Nephron progenitor cell (in vitro differentiated cells): ENCODE results near the gene ADAM12.
A peak's percentile ranks its signal among the peaks of the same experiment; 100 is the strongest.

Experiments used
- DNase-seq: peaks from one replicate; pipeline ENCODE4 v3.0.0; 2021
- H3K27ac Mint-ChIP-seq: 2 replicates; pipeline ENCODE4 v1.8.0; 2021; ENCODE audit warnings: mild to moderate bottlenecking, moderate library complexity, mixed read lengths
- H3K27me3 Mint-ChIP-seq: 2 replicates; pipeline ENCODE4 v1.8.0; 2021; ENCODE audit warnings: mild to moderate bottlenecking, low read depth, mixed read lengths; ENCODE audit not compliant: poor library complexity
- H3K36me3 Mint-ChIP-seq: 2 replicates; pipeline ENCODE4 v1.8.0; 2021; ENCODE audit warnings: low read depth, mixed read lengths
- H3K4me1 Mint-ChIP-seq: 2 replicates; pipeline ENCODE4 v1.8.0; 2021; ENCODE audit warnings: mixed read lengths
- H3K4me3 Mint-ChIP-seq: 2 replicates; pipeline ENCODE4 v1.8.0; 2021; ENCODE audit warnings: mild to moderate bottlenecking, moderate library complexity, mixed read lengths
- H3K9me3 Mint-ChIP-seq: 2 replicates; pipeline ENCODE4 v1.8.0; 2021; ENCODE audit warnings: mild to moderate bottlenecking, moderate library complexity, mixed read lengths
- TF ChIP-seq, protein P1 (sequence below): fragments of 200-600 bp; sonication (generic); IDR thresholded peaks from 2 replicates; pipeline ENCODE4 v1.5.0; 2021; ENCODE audit warnings: antibody characterized with exemption

Gene ADAM12

DNA sequence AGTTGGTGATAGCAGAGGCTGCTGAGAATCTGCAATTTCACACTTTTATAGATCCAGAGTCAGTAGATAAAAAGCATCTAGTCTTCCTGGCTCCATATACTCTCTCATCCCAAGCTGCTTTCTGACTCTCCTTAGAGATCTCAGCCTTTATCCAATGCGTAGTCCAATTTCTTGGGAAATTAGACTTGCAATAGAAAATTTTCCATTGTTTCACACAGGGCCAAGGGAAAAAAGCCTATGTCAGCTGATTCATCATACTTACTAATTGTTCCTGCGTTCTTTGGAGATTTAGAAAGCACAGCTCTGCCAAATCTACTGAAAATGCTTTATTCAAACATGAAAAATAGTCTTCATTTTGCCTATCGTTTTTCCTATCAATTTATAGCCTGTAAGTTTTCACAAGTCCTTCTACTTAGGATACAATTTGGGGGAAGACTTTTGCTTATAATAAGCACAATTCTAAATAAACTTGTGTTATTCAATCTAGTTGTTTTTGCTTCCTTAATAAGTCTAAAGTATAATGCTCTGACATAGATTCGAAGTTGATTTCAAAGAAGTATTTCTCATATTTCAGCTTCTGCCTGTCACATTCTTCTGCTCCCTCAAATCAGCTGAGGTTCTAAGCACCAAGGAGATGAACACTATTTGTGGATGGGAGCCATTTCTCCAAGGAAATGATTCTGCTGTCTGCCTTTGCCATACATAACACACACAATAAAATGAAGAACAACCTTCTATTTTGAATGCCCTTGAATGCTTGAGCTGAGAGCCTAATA, 165.4 kb downstream of the ADAM12 start:
- TF ChIP-seq, protein P1, sequence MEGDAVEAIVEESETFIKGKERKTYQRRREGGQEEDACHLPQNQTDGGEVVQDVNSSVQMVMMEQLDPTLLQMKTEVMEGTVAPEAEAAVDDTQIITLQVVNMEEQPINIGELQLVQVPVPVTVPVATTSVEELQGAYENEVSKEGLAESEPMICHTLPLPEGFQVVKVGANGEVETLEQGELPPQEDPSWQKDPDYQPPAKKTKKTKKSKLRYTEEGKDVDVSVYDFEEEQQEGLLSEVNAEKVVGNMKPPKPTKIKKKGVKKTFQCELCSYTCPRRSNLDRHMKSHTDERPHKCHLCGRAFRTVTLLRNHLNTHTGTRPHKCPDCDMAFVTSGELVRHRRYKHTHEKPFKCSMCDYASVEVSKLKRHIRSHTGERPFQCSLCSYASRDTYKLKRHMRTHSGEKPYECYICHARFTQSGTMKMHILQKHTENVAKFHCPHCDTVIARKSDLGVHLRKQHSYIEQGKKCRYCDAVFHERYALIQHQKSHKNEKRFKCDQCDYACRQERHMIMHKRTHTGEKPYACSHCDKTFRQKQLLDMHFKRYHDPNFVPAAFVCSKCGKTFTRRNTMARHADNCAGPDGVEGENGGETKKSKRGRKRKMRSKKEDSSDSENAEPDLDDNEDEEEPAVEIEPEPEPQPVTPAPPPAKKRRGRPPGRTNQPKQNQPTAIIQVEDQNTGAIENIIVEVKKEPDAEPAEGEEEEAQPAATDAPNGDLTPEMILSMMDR: no peak
- no peak for DNase-seq
- no peaks in the 10 kb centered on the region for H3K9me3 Mint-ChIP-seq
- peaks cover 23% of the 10 kb centered on the region for H3K4me1 Mint-ChIP-seq
- H3K27ac Mint-ChIP-seq: no peak overlapping the region
- peaks cover 4% of the 10 kb centered on the region for H3K27me3 Mint-ChIP-seq
- H3K36me3 Mint-ChIP-seq: no peaks in the 10 kb centered on the region
- no peak overlapping the region for H3K4me3 Mint-ChIP-seq

DNA sequence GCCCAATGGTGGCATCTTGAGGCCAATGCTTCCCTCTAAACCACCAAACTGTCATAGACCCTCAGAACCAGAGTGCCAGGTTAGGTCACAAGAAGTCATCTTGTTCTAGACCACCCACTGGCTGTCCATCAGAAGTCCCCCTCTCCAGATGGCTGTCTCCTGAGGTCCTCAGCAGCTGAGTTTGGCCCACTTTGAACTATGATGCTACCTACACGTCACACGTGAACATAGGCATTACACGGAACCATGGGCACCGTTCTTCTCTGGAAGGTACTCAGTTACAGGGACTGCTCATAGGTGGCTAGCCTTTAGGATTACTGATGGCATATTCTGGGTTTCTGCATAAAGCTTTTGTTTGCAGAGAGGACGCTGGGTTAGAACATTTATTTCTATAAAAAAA, 166.4 kb downstream of the ADAM12 start:
- no peak for DNase-seq
- no peaks in the 10 kb centered on the region for H3K9me3 Mint-ChIP-seq
- peaks cover 25% of the 10 kb centered on the region for H3K4me1 Mint-ChIP-seq
- no peak overlapping the region for H3K4me3 Mint-ChIP-seq
- no peaks in the 10 kb centered on the region for H3K36me3 Mint-ChIP-seq
- TF ChIP-seq, protein P1: no peak
- H3K27me3 Mint-ChIP-seq: peaks cover 4% of the 10 kb centered on the region
- H3K27ac Mint-ChIP-seq: no peak overlapping the region

DNA sequence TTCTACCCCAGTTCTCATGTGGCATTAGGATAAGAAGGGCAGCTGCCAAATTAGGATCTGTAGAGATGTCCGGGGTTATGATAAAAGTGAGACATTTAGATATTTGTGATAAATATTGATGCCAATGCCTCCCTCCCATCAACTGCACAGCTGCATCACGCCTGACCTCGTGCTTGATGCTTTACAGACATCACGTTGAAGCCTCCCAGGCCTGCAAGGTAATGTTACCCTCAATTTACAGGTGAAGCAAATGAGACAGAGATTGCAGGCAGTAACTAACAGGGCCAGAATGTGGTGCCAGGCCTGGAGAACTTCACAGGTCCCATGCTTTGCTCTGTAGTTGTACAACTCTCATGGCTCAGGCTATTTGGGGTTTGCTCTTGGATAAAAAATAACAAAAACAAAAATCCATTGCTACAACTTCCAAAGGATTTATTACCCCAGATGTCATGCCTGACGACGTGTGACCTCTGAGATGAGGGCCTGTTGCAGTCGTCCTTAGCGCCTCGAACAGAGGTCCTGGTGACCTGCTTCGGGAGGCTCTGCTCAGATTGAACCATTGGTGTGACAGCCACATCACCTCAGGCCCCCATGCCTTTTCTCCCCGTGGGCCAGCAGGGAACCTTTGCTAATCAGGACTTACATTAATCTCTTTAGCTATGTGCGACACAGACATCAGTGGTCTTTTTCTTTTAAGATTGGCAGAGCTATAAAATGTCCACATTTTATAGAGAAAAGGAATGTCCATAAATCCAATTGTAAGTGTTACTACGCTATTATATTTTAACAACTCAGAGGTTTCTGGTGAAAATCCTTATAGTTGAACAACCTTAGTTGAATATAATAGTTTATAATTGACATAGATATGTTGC, 169.3 kb downstream of the ADAM12 start:
- no peak for DNase-seq
- Mint-ChIP-seq H3K4me1 (peaks cover 54% of the 10 kb centered on the region), H3K27ac (peak overlapping the region; percentile 79), H3K4me3 (no peak overlapping the region), H3K36me3 (no peaks in the 10 kb centered on the region), H3K27me3 (peaks cover 4% of the 10 kb centered on the region), H3K9me3 (no peaks in the 10 kb centered on the region)
- TF ChIP-seq, protein P1: no peak

DNA sequence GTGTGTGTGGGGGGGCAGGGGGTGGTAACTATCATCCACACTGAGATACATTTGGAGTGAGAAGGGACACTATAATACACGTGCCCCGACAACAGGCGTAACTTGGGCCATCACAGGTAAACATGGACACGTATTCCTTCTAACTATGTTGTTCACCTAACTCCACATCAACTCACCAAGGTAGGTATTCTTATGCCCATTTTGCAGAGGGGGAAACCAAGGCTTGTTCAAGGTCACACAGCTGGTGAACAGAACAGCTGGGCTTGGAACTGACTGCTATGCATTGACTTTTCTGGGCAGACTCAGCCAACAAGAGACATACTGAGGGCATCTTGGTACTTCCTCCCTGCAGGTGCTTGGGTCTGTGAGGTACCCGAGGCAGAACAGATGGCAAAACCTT, 170.1 kb downstream of the ADAM12 start:
- Mint-ChIP-seq H3K27me3 (peaks cover 4% of the 10 kb centered on the region), H3K27ac (no peak overlapping the region), H3K4me3 (no peak overlapping the region), H3K36me3 (no peaks in the 10 kb centered on the region), H3K9me3 (no peaks in the 10 kb centered on the region), H3K4me1 (peaks cover 62% of the 10 kb centered on the region)
- no peak for DNase-seq
- TF ChIP-seq, protein P1: no peak

DNA sequence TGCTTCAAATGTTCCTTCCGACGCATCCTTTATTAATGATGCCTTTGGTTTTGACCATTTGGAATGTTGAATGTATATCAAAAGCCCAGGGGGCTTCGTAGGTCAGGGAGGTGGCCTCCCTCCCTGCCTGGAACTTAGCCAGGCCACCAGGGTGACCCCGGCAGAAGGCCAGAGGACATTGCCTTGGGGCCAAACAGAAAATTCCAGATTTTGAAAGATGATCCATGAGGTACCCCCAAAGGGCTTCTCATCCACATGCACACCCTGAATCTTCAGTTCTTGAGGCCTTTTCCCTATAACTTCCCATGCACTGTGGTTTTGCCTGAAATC, 171.7 kb downstream of the ADAM12 start:
- no peaks in the 10 kb centered on the region for H3K9me3 Mint-ChIP-seq
- DNase-seq: peak; percentile 35

More for the DNA sequence above, 171.7 kb downstream of the ADAM12 start:
- TF ChIP-seq, protein P1: no peak
- Mint-ChIP-seq H3K27ac (peak overlapping the region; percentile 97), H3K36me3 (no peaks in the 10 kb centered on the region), H3K4me1 (peaks cover 63% of the 10 kb centered on the region), H3K4me3 (peak overlapping the region; percentile 65), H3K27me3 (peaks cover 4% of the 10 kb centered on the region)
